Stimulated activated CD8-positive, alpha-beta memory T cell treated with anti-CD3 and anti-CD28 coated beads, Interleukin-7, amount 100 ng/mL, for 24 hours (primary cell): Measurements from ENCODE around the gene ATAD2B.
"Not testable (repeated sequence)": the region's sequence is repeated elsewhere in the genome, so short reads cannot be mapped to it uniquely, and the experiment has no call there.

Source experiments
- DNase-seq: peaks from one replicate; pipeline ENCODE4 v3.0.0-alpha.2; 2020; ENCODE audit warnings: low read depth

Gene ATAD2B

GRCh38 chr2:23926750-23927571, at the start of gene ATAD2B:
Gene ATAD2B (minus strand): TSS chr2:23927123. CDS start chr2:23926770, 353 bp downstream.
- DNase-seq = peak; percentile 82

- no peak for DNase-seq
These were observed 40.9 kb upstream of the ATAD2B start for GRCh38 chr2:23967846-23968245.

DNA sequence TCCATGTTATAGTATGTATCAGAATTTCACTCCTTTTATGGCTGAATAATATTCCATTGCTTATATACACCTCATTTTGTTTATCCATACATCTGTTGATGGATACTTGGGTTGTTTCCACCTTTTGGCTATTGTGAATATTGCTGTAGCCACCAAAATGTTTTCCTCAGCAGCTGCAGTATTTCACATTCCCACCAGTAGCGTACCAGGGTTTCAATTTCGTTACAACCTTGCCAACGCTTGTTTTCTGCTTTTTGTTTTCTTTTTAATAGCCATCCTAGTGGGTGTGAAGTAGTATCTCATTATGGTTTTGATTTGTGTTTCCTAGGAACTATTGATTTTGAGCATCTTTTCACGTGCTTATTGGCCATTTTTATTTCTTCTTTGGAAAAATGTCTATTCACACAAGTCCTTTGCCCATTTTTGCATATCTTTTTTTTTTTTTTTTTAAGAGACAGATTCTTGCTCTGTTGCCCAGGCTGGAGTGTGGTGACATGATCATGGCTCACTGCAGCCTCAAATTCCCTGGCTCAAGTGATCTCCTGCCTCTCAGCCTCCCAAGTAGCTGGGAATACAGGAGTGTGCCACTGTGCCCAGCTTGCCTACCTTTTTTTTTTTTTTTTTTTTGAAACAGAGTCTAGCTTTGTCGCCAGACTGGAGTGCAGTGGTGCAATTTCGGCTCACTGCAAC, 27.5 kb upstream of the ATAD2B start:
- DNase-seq = no peak

DNA sequence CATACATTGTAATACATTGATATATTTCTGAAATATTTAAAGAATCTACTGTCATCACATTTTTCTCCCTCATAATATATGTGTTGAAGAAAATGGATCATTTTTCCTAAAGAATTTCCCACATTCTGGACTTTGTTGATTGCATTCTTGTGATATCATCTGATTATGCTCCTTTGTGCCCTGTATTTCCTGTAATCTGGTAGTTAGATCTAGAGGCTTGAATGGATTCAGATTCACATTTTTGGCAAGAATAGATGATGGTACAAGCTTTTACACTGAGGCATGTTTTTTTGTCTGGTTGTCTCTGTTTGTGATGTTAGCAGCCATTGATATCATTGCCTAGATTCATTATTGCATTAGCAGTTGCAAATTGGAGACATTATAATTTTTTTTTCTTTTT, 26.7 kb upstream of the ATAD2B start:
- DNase-seq = no peak

DNA sequence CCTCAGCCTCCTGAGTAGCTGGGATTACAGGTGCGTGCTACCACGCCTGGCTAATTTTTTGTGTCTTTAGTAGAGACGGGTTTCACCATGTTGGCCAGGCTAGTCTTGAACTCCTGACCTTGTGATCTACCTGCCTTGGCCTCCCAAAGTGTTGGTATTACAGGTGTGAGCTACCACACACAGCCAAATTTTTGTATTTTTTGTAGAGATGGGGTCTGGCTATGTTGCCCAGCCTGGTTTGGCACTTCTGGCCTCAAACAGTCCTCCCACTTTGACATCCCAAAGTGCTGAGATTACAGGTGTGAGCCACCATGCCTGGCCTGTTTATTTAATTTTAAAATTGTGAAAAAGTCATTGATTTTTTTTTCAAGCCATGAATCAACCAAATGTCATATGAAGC, 25.6 kb upstream of the ATAD2B start:
- not testable (repeated sequence) for DNase-seq

DNA sequence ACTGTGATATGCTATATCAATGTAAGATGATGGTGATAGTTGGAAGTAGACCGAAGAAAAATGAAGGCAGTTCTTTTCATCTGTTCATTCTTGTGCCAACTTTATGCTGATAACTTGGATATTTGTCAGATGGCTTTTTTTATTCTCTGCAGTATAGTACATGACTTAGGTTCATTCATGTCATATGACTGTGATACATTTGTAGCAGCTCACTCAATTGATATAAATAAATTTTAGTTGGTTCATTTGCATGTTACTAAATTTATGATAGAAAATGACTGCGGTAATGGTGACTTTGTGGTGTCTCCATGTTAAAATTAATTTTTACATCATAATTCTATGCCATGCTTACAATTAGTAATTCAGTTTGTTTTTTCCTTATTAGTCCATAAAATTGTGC, 20.4 kb upstream of the ATAD2B start:
- no peak for DNase-seq

GRCh38 chr2:23944976-23945375, 18.1 kb upstream of the ATAD2B start:
- DNase-seq = no peak

DNA sequence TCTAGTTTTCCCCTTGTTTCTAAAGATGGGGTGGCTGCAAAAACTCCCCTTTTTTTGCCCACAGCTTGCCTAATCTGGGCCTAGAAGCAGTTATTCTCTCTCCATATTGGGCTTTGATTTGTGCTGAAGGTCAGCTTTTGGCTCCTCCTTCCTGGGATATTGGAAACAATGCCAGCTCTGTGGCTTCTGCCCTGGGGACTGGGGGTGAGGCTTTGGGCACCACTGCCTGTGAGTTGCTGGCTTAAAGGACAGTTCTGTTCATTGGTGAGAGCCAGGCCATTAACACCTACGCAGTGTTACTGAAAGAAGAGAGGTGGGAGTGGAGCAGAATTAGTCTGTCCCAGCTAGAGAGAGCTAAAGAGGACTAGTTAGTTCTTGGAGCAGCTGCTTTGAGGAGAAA, 17.6 kb upstream of the ATAD2B start:
- DNase-seq = no peak

GRCh38 chr2:23943666-23944065, 16.7 kb upstream of the ATAD2B start:
- DNase-seq = no peak

GRCh38 chr2:23941644-23942043, 14.7 kb upstream of the ATAD2B start:
- DNase-seq = no peak

- DNase-seq = no peak
These were observed 14.0 kb upstream of the ATAD2B start for GRCh38 chr2:23940718-23941620.

DNA sequence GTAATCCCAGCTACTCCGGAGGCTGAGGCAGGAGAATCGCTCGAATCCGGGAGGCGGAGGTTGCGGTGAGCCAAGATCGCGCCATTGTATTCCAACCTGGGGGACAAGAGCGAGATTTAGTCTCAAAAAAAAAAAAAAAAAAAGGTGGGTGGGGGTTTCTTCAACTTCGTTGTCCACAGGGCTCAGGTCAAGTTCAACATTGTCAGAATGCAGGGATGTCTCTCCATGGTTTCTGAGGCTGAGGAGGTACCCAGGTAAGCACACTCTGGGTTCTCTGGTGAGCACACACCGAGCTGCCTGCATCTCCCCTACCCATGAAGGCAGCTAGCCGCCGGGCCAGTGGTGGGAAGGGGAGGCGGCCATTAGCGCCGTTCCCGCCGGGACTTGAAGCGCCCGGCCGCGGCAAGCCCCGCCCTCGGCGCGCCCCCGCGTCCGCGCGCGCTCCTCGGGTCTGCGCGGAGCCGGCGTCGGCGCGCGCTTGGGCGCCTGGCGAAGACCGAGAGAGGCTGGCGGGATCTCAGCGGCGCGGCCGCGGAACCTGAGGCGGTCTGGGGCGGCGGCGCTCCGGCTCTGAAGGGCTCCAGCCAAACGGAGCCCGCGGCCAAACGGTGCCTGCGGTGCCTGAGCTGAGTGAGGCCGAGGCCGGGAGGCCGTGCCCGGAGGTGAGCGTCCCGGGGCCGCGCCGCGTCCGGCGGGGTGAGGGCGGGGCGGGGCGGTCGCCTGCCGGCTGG, 13.2 kb upstream of the ATAD2B start, which contains the start of gene UBXN2A:
TSS of gene UBXN2A (plus strand) at position 477 of the 731 bp plus-strand sequence. CDS start 17,852 bp downstream, outside the sequence.
- DNase-seq = no peak

GRCh38 chr2:23934259-23934658, 7.3 kb upstream of the ATAD2B start:
- DNase-seq = no peak

GRCh38 chr2:23926290-23926749, 603 bp downstream of the ATAD2B start:
- no peak for DNase-seq

- no peak for DNase-seq
These were observed 1.1 kb downstream of the ATAD2B start for GRCh38 chr2:23925702-23926289.

DNA sequence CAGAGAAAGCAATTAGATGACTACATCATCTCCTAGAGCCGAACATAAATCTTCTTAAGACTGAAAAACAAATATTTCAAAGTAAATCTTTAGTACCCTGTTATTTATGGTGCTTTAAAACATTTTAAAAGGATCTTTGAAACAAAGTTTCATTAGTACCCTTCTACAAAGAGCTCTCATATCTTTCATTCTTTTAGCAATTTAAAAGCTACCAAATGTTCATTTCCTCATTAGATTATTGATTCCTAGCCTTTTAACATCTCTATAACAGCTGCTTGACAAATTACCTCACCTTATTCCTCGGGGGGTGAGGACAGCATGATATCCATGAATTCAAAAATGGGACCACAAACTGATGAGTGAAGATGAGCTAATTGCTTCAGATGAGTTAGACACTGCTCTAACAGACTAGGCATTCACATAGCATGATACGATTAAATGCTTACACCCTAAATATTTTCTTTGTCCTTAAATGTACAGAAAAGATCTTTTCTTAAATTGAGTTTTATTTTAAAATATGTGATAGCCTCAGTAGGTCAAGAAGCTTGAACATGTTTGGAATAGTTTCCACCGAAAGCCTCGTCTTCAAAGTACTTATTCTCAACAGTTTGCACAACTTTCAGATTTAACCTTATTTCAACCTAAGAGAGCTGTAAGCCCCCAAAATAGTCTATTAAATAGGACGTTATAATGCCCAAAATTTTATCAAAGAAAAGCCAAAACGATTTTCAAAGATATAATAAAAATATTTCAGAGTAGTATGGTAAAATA, 2.1 kb downstream of the ATAD2B start:
- no peak for DNase-seq

GRCh38 chr2:23918837-23919489, 8.0 kb downstream of the ATAD2B start:
- no peak for DNase-seq

DNA sequence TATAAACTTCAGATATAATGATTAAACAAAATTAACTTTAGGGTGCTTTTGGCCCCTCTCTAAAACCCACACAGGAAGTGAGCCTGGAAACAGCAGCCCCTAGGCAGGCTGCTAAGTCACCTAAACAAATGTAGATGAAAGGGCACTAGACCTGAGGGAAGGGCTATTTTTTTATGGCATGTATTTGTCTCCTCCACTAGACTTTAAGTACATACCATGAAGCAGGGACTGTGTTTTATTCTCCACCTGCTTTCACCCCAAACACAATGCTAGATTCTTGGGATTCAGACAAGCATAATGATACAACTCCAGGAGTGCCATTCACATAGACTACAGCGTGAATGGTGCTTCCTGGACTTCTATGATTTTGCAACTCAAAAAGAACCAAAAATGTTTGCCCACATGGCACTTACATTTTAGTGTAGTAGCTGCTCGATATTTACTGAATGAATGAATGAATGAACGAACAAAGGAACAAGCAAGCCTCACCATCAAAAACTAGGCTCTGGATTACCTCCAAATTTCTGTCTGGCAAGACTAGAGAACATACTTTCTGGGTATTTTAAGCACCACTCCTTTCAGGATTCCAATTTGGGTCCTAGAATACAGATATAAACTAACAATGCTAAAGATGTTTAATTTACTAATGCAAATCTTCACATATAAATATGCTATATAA, 10.1 kb downstream of the ATAD2B start:
- no peak for DNase-seq

GRCh38 chr2:23915327-23915726, 11.6 kb downstream of the ATAD2B start:
- DNase-seq = no peak
